Right lobe of liver (tissue), 4 donors: ENCODE results near the gene ACOT7.

Experiments
- POLR2A ChIP-seq: fragments of 450-650 bp; IDR thresholded peaks from one replicate; pipeline ENCODE4 v1.6.1; 2017; ENCODE audit warnings: antibody characterized with exemption, mild to moderate bottlenecking
- TF ChIP-seq, protein P1 (sequence below), 4 donors: fragments of 200-600 bp in 3 of 4; fragments of 450-650 bp in 1 of 4; IDR thresholded peaks; one replicate each; pipeline versions ENCODE4 v1.5.1 to v1.8.0; 2016 to 2022; ENCODE audit warnings: antibody characterized with exemption in 4 of 4, mild to moderate bottlenecking in 2 of 4
- donor health status: DM: no; HTN: no; CAD: no.
- donor health status: DM: no; HTN: no; CAD: no.
- donor health status: DM: no; HTN: yes; CAD: no.

DNA sequence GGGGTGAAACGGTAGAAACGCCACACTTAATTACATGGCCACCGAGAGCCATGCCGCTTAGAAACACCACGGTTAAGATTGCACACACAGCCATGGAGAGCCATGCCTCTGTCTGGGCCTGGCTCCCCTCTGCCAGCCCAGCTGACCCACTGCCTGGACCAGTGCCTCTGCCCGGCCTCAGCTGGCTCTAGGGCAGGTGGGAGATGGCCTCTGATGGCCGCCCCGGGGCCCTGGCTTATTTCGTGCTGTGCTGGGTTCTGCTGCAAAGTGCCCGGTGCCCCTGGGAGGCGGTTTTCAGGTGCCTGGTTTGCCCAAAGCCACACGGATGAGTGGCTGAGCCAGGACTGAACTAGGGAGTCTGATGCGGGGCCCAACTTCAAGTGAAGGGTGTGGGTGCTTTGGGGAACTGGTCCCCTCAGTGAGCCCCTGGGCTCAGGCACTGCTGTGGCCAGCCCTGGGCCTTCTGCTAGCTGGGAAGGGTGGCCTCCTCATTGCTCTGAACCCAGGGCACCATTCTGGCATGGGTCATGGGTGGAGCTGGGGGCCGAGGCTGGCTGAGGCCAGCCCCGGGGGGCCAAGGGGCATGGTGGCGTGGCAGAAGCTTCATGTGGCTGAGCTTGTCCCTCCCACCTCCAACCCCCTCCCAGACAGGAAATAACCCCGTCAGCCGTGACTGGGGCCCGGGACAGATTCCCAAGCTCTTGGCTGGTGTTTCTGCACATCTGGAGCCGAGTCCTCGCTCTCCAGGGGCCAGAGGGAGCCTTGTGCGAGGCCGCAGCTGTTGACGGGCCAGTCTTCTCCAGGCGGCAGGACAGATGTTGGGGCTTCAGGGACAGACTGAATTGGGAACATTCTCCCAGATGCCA lies 130.8 kb downstream of the ACOT7 start:
- TF ChIP-seq, protein P1, sequence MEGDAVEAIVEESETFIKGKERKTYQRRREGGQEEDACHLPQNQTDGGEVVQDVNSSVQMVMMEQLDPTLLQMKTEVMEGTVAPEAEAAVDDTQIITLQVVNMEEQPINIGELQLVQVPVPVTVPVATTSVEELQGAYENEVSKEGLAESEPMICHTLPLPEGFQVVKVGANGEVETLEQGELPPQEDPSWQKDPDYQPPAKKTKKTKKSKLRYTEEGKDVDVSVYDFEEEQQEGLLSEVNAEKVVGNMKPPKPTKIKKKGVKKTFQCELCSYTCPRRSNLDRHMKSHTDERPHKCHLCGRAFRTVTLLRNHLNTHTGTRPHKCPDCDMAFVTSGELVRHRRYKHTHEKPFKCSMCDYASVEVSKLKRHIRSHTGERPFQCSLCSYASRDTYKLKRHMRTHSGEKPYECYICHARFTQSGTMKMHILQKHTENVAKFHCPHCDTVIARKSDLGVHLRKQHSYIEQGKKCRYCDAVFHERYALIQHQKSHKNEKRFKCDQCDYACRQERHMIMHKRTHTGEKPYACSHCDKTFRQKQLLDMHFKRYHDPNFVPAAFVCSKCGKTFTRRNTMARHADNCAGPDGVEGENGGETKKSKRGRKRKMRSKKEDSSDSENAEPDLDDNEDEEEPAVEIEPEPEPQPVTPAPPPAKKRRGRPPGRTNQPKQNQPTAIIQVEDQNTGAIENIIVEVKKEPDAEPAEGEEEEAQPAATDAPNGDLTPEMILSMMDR (IDR thresholded peaks at IDR 0.05), result no peak
- TF ChIP-seq POLR2A, result no peak
